MM.1S (cell line): Measurements from ENCODE around the gene ARHGAP12.

Experiments
- DNase-seq: peaks from one replicate; pipeline ENCODE4 v3.0.0-alpha.2; 2015
- H2AFZ ChIP-seq: fragments of 300-600 bp; sonication (generic); 2 replicates; pipeline ENCODE4 v1.6.0; 2016; ENCODE audit warnings: antibody characterized with exemption, low read length
- H3F3A ChIP-seq: fragments of 300-600 bp; sonication (generic); 2 replicates; pipeline ENCODE4 v1.6.1; 2016; ENCODE audit warnings: mild to moderate bottlenecking, antibody characterized with exemption, low read length, moderate library complexity, mixed read lengths; ENCODE audit not compliant: insufficient read depth
- H3K27ac ChIP-seq: fragments of 300-600 bp; sonication (generic); 2 replicates; pipeline ENCODE4 v1.5.1; 2016; ENCODE audit warnings: mild to moderate bottlenecking, low read length
- H3K27me3 ChIP-seq: fragments of 300-600 bp; sonication (generic); replicated peaks from 2 replicates; pipeline ENCODE4 v1.6.0; 2016; ENCODE audit warnings: low read length; ENCODE audit not compliant: insufficient read depth
- H3K36me3 ChIP-seq: fragments of 300-600 bp; sonication (generic); replicated peaks from 2 replicates; pipeline ENCODE4 v1.6.1; 2016; ENCODE audit warnings: mild to moderate bottlenecking, low read length, mixed read lengths; ENCODE audit not compliant: insufficient read depth
- H3K4me1 ChIP-seq: fragments of 300-600 bp; sonication (generic); 2 replicates; pipeline ENCODE4 v1.6.1; 2016; ENCODE audit warnings: low read length, mixed read lengths
- H3K4me2 ChIP-seq: fragments of 300-600 bp; sonication (generic); 2 replicates; pipeline ENCODE4 v1.6.0; 2016; ENCODE audit warnings: low read depth, low read length
- H3K4me3 ChIP-seq: fragments of 300-600 bp; sonication (generic); 2 replicates; pipeline ENCODE4 v1.5.1; 2016; ENCODE audit warnings: low read length, mixed read lengths
- H3K79me2 ChIP-seq: fragments of 300-600 bp; sonication (generic); 2 replicates; pipeline ENCODE4 v1.6.1; 2016; ENCODE audit warnings: mixed run types, low read length, mixed read lengths
- H3K9ac ChIP-seq: fragments of 300-600 bp; sonication (generic); 2 replicates; pipeline ENCODE4 v1.6.1; 2016; ENCODE audit warnings: low read length, mixed read lengths
- H3K9me2 ChIP-seq: fragments of 300-600 bp; sonication (generic); replicated peaks from 2 replicates; pipeline ENCODE4 v1.6.1; 2016; ENCODE audit warnings: mild to moderate bottlenecking, low read length, mixed read lengths; ENCODE audit not compliant: insufficient read depth
- H3K9me3 ChIP-seq: fragments of 300-600 bp; sonication (generic); replicated peaks from 2 replicates; pipeline ENCODE4 v1.6.1; 2016; ENCODE audit warnings: mild to moderate bottlenecking, low read length, mixed read lengths; ENCODE audit not compliant: insufficient read depth
- H4K20me1 ChIP-seq: fragments of 300-600 bp; sonication (generic); 2 replicates; pipeline ENCODE4 v1.6.1; 2016; ENCODE audit warnings: mild to moderate bottlenecking, low read length, moderate library complexity, mixed read lengths; ENCODE audit not compliant: insufficient read depth
- CTCF ChIP-seq: fragments of 300-600 bp; sonication (generic); IDR thresholded peaks from 2 replicates; pipeline ENCODE4 v1.5.1; 2016; ENCODE audit warnings: antibody characterized with exemption, low read length, mixed read lengths
- EZH2 ChIP-seq: fragments of 300-600 bp; sonication (generic); optimal IDR thresholded peaks from 2 replicates; pipeline ENCODE3; 2017; ENCODE audit warnings: low read depth, mild to moderate bottlenecking, antibody characterized with exemption, low read length, mixed read lengths
- EZH2phosphoT487 ChIP-seq: fragments of 300-600 bp; sonication (generic); IDR thresholded peaks from 2 replicates; pipeline ENCODE4 v1.6.1; 2018; ENCODE audit warnings: antibody characterized with exemption, low read length

The ARHGAP12 gene

GRCh38 chr10:31928549-31929260, at the start of gene ARHGAP12:
Gene ARHGAP12, minus strand, starts transcription at chr10:31928831. Its CDS starts 19,976 bp downstream, at chr10:31908855.
- peak within 1 kb of the TSS; percentile 98 for H2AFZ ChIP-seq
- peaks cover 8% of the 10 kb centered on the region; the same call in 1 of the 2 replicates for H3K4me1 ChIP-seq

GRCh38 chr10:31978156-31978483, 49.5 kb upstream of the ARHGAP12 start:
- no peaks in the 10 kb centered on the region for H3K27me3 ChIP-seq
- H3K4me3 ChIP-seq = no peak overlapping the region
- no peaks in the 10 kb centered on the region for H4K20me1 ChIP-seq
- H3K36me3 ChIP-seq = no peaks in the 10 kb centered on the region
- no peaks in the 10 kb centered on the region for H3F3A ChIP-seq
- H3K27ac ChIP-seq = no peak overlapping the region
- DNase-seq = no peak
- H3K4me2 ChIP-seq = no peak overlapping the region
- no peaks in the 10 kb centered on the region for H3K4me1 ChIP-seq
- H3K9me3 ChIP-seq = no peaks in the 10 kb centered on the region
- no peak for TF ChIP-seq CTCF
- TF ChIP-seq EZH2phosphoT487 = no peak
- no peak for TF ChIP-seq EZH2
- H2AFZ ChIP-seq = no peak overlapping the region
- H3K9me2 ChIP-seq = no peaks in the 10 kb centered on the region
- no peaks in the 10 kb centered on the region for H3K79me2 ChIP-seq
- no peak overlapping the region for H3K9ac ChIP-seq

More at GRCh38 chr10:31928549-31929260, at the start of gene ARHGAP12:
- Histone ChIP-seq H3K36me3 (no peaks in the 10 kb centered on the region), H3K27me3 (no peaks in the 10 kb centered on the region), H3F3A (peaks cover 24% of the 10 kb centered on the region), H3K27ac (peak within 1 kb of the TSS; percentile 31; the same call in 1 of the 2 replicates), H3K4me2 (peak within 1 kb of the TSS; percentile 83), H3K9me2 (no peaks in the 10 kb centered on the region), H3K4me3 (peak within 1 kb of the TSS; percentile 90), H4K20me1 (no peaks in the 10 kb centered on the region), H3K79me2 (peaks cover 38% of the 10 kb centered on the region), H3K9me3 (no peaks in the 10 kb centered on the region), H3K9ac (peak within 1 kb of the TSS; percentile 74)
- peak; percentile 86 for DNase-seq
- no peak for TF ChIP-seq EZH2
- no peak for TF ChIP-seq CTCF
- TF ChIP-seq EZH2phosphoT487 = no peak

GRCh38 chr10:31977440-31978155, 49.0 kb upstream of the ARHGAP12 start:
- Histone ChIP-seq H3K4me3 (no peak overlapping the region), H3K36me3 (no peaks in the 10 kb centered on the region), H3K9me2 (no peaks in the 10 kb centered on the region), H4K20me1 (no peaks in the 10 kb centered on the region), H3K4me2 (no peak overlapping the region), H3K27me3 (no peaks in the 10 kb centered on the region), H3K9me3 (no peaks in the 10 kb centered on the region), H3F3A (no peaks in the 10 kb centered on the region), H3K4me1 (no peaks in the 10 kb centered on the region), H2AFZ (no peak overlapping the region), H3K27ac (no peak overlapping the region), H3K9ac (no peak overlapping the region), H3K79me2 (no peaks in the 10 kb centered on the region)
- TF ChIP-seq EZH2 = no peak
- TF ChIP-seq CTCF = no peak
- no peak for TF ChIP-seq EZH2phosphoT487
- DNase-seq = no peak
